HUES64 (cell line): Measurements from ENCODE around the gene SND1.

Experiments
- H3K27ac ChIP-seq: 2 replicates; pipeline ENCODE4 v1.7.0; 2013; ENCODE audit warnings: low read depth, low read length, inconsistent platforms
- H3K27me3 ChIP-seq: 2 replicates; pipeline ENCODE4 v1.6.1; 2013; ENCODE audit warnings: mild to moderate bottlenecking, low read length; ENCODE audit not compliant: insufficient read depth
- H3K36me3 ChIP-seq: 2 replicates; pipeline ENCODE4 v1.6.1; 2013; ENCODE audit warnings: mild to moderate bottlenecking, low read length; ENCODE audit not compliant: insufficient read depth
- H3K4me1 ChIP-seq: 2 replicates; pipeline ENCODE4 v1.6.1; 2013; ENCODE audit warnings: mild to moderate bottlenecking, low read length, moderate library complexity; ENCODE audit not compliant: insufficient read depth
- H3K4me3 ChIP-seq: 2 replicates; pipeline ENCODE4 v1.5.1; 2013; ENCODE audit warnings: mild to moderate bottlenecking, low read length, moderate library complexity
- H3K9ac ChIP-seq: 2 replicates; pipeline ENCODE4 v1.6.1; 2013; ENCODE audit warnings: mild to moderate bottlenecking, low read depth, low read length
- H3K9me3 ChIP-seq: 2 replicates; pipeline ENCODE4 v1.6.1; 2013; ENCODE audit warnings: low read depth, low read length; ENCODE audit not compliant: insufficient read depth
- WGBS: fragments of 150-250, 120-280 bp; methylation state at CpG from one replicate; pipeline ENCODE4 v1.1.7; 2013; ENCODE audit warnings: missing lambda C conversion rate; 5-methylcytosine and 5-hydroxymethylcytosine counted together

The SND1 gene

GRCh38 chr7:127838816-127839415 is 186.9 kb downstream of the SND1 start:
- Histone ChIP-seq H3K27ac (no peak overlapping the region), H3K4me3 (no peak overlapping the region), H3K27me3 (no peaks in the 10 kb centered on the region), H3K36me3 (peaks cover 18% of the 10 kb centered on the region), H3K9me3 (peaks cover 12% of the 10 kb centered on the region), H3K4me1 (peaks cover 7% of the 10 kb centered on the region; the same call in 1 of the 2 replicates), H3K9ac (no peak overlapping the region)
- WGBS, result 90% methylated on average over 10 of the region's 10 CpGs

- Histone ChIP-seq H3K9ac (no peak overlapping the region), H3K36me3 (peaks cover 30% of the 10 kb centered on the region), H3K27me3 (no peaks in the 10 kb centered on the region), H3K9me3 (peaks cover 12% of the 10 kb centered on the region), H3K4me3 (no peak overlapping the region), H3K27ac (no peak overlapping the region), H3K4me1 (peaks cover 7% of the 10 kb centered on the region; the same call in 1 of the 2 replicates)
- WGBS, result 94% methylated on average over 6 of the region's 6 CpGs
Measured at GRCh38 chr7:127840226-127840951, 188.4 kb downstream of the SND1 start.

GRCh38 chr7:127844165-127844564 is 192.2 kb downstream of the SND1 start:
- peaks cover 26% of the 10 kb centered on the region for H3K4me1 ChIP-seq
- H3K9me3 ChIP-seq, result no peaks in the 10 kb centered on the region
- peaks cover 37% of the 10 kb centered on the region for H3K36me3 ChIP-seq
- no peaks in the 10 kb centered on the region for H3K27me3 ChIP-seq
- H3K27ac ChIP-seq, result no peak overlapping the region
- no peak overlapping the region for H3K4me3 ChIP-seq
- WGBS, result 98% methylated on average over 2 of the region's 2 CpGs
- no peak overlapping the region for H3K9ac ChIP-seq

GRCh38 chr7:127844707-127845331 is 192.8 kb downstream of the SND1 start:
- Histone ChIP-seq H3K27me3 (no peaks in the 10 kb centered on the region), H3K4me1 (peaks cover 26% of the 10 kb centered on the region), H3K9me3 (no peaks in the 10 kb centered on the region), H3K4me3 (no peak overlapping the region), H3K36me3 (peaks cover 43% of the 10 kb centered on the region), H3K9ac (no peak overlapping the region), H3K27ac (no peak overlapping the region)
- WGBS, result 91% methylated on average over 2 of the region's 2 CpGs

- H3K27me3 ChIP-seq, result no peaks in the 10 kb centered on the region
- 86% methylated on average over 1 of the region's 1 CpG for WGBS
- no peaks in the 10 kb centered on the region for H3K9me3 ChIP-seq
- H3K9ac ChIP-seq, result no peak overlapping the region
- H3K36me3 ChIP-seq, result peaks cover 46% of the 10 kb centered on the region
- no peak overlapping the region for H3K4me3 ChIP-seq
- no peak overlapping the region for H3K27ac ChIP-seq
- peaks cover 19% of the 10 kb centered on the region for H3K4me1 ChIP-seq
Measured at GRCh38 chr7:127845522-127846214, 193.7 kb downstream of the SND1 start.

- WGBS, result 95% methylated on average over 3 of the region's 3 CpGs
Measured at GRCh38 chr7:127847641-127848040, 195.6 kb downstream of the SND1 start.

GRCh38 chr7:127848241-127848640 is 196.2 kb downstream of the SND1 start:
- Histone ChIP-seq H3K9me3 (no peaks in the 10 kb centered on the region), H3K36me3 (peaks cover 44% of the 10 kb centered on the region), H3K4me1 (peaks cover 19% of the 10 kb centered on the region), H3K4me3 (no peak overlapping the region), H3K27me3 (no peaks in the 10 kb centered on the region), H3K27ac (no peak overlapping the region; the same call in 1 of the 2 replicates), H3K9ac (no peak overlapping the region)
- 100% methylated on average over 1 of the region's 2 CpGs for WGBS

More at GRCh38 chr7:127847641-127848040, 195.6 kb downstream of the SND1 start:
- Histone ChIP-seq H3K9ac (no peak overlapping the region), H3K27ac (no peak overlapping the region; the same call in 1 of the 2 replicates), H3K4me1 (peaks cover 19% of the 10 kb centered on the region), H3K27me3 (no peaks in the 10 kb centered on the region), H3K9me3 (no peaks in the 10 kb centered on the region), H3K36me3 (peaks cover 50% of the 10 kb centered on the region), H3K4me3 (no peak overlapping the region)

- peaks cover 28% of the 10 kb centered on the region for H3K36me3 ChIP-seq
- H3K4me1 ChIP-seq, result peaks cover 22% of the 10 kb centered on the region
- WGBS, result 94% methylated on average over 3 of the region's 3 CpGs
Measured at GRCh38 chr7:127850195-127850594, 198.2 kb downstream of the SND1 start.

GRCh38 chr7:127854383-127854782 is 202.4 kb downstream of the SND1 start:
- peaks cover 12% of the 10 kb centered on the region for H3K36me3 ChIP-seq
- H3K9ac ChIP-seq, result no peak overlapping the region
- 100% methylated on average over 1 of the region's 2 CpGs for WGBS

More at GRCh38 chr7:127850195-127850594, 198.2 kb downstream of the SND1 start:
- no peak overlapping the region for H3K9ac ChIP-seq
- no peak overlapping the region for H3K4me3 ChIP-seq
- H3K27ac ChIP-seq, result no peak overlapping the region
- H3K9me3 ChIP-seq, result no peaks in the 10 kb centered on the region
- no peaks in the 10 kb centered on the region for H3K27me3 ChIP-seq

GRCh38 chr7:127857464-127857841 is 205.5 kb downstream of the SND1 start:
- WGBS, result 98% methylated on average over 4 of the region's 4 CpGs
- Histone ChIP-seq H3K27ac (no peak overlapping the region), H3K27me3 (no peaks in the 10 kb centered on the region), H3K36me3 (no peaks in the 10 kb centered on the region), H3K9ac (no peak overlapping the region), H3K9me3 (no peaks in the 10 kb centered on the region), H3K4me1 (peaks cover 20% of the 10 kb centered on the region), H3K4me3 (no peak overlapping the region)

More at GRCh38 chr7:127854383-127854782, 202.4 kb downstream of the SND1 start:
- Histone ChIP-seq H3K27me3 (no peaks in the 10 kb centered on the region), H3K4me1 (peaks cover 20% of the 10 kb centered on the region), H3K27ac (no peak overlapping the region), H3K9me3 (no peaks in the 10 kb centered on the region), H3K4me3 (no peak overlapping the region)
